AG10803 (cell line): ENCODE data around the gene ARL8A.
"Not testable (repeated sequence)": the region's sequence is repeated elsewhere in the genome, so short reads cannot be mapped to it uniquely, and the experiment has no call there.

Experiments used
- DNase-seq: peaks from one replicate; pipeline ENCODE4 v3.0.0; 2010; ENCODE audit warnings: low read depth
- H3K4me3 ChIP-seq: 2 replicates; pipeline ENCODE4 v1.5.1; 2011; ENCODE audit warnings: mild to moderate bottlenecking, low read length, control low read depth
- CTCF ChIP-seq: conservative IDR thresholded peaks from 2 replicates; pipeline ENCODE4 v1.5.1; 2011; ENCODE audit warnings: mild to moderate bottlenecking, low read length, control low read depth, inconsistent platforms

ARL8A gene

DNA sequence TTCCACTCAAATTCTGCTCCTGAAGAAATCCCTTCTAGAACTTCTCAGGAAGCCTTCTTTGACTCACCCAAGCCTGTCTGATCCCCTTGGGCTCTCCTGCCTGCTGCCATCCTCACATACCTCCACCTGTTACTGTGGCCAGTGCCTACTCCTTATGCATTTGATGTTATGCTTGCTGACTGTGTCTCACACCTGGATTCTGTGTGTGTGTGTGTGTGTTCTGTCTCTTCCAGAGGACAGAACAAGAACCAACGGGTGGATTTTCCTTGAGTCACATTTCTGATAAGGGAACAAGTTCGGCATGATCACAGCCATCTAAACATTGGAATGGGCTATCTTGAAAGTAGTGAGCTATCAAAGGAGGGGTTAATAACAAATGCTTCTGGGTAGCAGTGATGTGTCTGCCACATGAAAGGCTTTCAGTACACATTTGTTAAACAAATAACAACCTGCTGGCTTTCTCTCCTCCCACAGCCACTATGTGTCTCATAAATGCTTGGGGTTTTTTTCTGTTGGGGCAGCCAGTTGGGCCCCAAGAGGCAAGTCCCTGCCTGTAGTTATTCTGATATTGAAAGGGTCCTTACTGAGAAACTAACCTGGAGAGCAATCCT lies 30.7 kb downstream of the ARL8A start:
- no peak for TF ChIP-seq CTCF
- DNase-seq, result no peak
- no peak overlapping the region for H3K4me3 ChIP-seq

DNA sequence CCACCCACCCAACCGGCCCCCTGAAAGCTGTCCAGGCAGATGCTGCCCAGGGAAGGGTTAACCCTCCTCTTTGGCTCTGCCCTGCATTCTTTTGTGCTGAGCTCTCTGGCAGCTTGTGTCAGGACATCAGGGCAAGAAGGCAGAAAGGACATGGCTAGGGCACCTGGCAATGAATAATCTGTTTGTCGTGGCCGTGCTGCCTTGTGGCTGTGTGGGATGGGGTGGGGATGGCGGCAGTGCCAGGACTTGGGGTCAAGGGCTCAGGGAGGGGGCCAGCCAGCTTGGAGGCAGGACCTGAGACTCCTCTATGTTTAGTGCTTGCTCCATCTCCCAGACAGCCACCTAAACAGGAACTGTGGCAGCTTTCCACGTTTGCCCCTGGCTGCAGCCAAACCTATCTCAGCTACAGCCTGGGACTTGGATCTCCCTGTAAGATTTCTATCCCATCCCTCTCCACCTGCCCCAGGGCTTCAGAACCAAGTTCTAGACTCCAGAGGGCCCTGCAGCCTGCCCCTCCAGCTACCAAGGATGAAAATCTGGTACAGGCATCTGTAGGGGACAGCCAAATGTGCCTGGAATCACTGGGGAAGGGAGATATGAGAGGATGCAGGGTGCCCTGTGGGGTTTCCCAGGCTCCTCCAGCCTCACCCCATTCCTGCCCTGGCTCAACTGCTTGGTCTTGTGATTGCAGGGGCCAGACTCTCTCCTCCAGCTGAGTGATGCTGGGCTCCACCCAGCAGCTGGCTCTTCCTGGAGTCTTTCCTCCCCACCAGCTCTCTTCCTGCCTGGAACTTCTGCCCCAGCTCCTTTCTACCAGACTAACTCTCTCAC lies 31.5 kb downstream of the ARL8A start:
- H3K4me3 ChIP-seq, result no peak overlapping the region
- no peak for DNase-seq
- TF ChIP-seq CTCF, result no peak

DNA sequence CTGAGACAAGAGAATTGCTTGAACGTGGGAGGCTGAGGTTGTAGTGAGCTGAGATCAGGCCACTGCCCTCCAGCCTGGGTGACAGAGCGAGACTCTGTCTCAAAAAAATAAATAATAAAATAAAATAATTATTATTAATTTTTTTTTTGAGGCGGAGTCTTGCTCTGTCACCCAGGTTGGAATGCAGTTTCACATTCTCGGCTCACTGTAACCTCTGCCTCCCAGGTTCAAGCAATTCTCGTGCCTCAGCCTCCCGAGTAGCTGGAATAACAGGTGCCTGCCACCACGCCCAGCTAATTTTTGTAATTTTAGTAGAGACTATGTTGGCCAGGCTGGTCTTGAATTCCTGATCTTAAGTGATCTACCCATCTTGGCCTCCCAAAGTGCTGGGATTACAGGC lies 32.9 kb downstream of the ARL8A start:
- H3K4me3 ChIP-seq, DNase-seq: not testable (repeated sequence)

GRCh38 chr1:202110977-202111376 lies 33.6 kb downstream of the ARL8A start:
- DNase-seq, result no peak
- TF ChIP-seq CTCF, result no peak

DNA sequence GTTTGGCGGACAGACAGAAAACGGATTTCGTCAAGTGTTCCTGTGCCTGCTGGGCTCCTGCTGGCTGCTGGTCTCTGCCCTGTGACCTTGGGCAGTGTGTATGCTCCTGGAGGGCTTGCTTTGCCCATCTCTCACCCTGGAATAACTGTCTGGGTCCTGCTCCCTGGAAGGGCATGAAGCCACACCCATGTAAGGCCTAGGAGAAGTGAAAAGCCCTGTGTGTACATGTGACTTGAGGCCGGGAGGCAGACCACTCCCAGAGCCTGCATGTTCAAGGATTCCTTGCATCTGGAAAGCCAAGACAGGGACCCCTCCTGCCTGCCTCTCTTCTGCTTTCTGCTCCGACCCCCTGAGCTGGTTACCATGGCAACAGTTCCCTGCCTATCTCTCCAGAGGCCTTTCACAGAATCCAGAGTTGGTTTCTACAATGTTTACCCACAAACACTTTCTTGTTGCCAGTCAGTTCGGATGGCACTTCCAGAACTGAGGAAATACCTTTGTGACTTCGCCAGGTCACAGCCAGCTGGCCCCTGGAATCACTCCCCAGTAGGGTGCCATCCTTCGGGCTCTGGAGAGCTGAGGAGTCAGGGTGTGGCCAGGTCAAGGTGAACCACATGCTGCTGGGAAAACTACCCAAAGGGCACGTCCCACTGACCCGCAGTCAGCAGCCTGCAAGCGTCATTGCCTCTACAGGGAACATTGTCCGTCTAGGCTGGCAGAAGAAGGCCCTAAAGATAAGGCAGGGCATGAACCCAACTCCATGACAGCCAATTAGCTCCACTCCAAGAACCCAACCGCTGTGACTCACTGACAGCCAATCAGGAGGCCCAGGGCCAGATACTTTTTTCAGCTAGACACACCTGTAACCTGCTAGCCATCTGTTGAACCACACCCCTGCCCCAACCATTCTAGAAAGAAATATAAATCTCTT lies 36.5 kb downstream of the ARL8A start:
- no peak for DNase-seq
- TF ChIP-seq CTCF, result no peak
- H3K4me3 ChIP-seq, result no peak overlapping the region

More at GRCh38 chr1:202110977-202111376, 33.6 kb downstream of the ARL8A start:
- no peak overlapping the region for H3K4me3 ChIP-seq

DNA sequence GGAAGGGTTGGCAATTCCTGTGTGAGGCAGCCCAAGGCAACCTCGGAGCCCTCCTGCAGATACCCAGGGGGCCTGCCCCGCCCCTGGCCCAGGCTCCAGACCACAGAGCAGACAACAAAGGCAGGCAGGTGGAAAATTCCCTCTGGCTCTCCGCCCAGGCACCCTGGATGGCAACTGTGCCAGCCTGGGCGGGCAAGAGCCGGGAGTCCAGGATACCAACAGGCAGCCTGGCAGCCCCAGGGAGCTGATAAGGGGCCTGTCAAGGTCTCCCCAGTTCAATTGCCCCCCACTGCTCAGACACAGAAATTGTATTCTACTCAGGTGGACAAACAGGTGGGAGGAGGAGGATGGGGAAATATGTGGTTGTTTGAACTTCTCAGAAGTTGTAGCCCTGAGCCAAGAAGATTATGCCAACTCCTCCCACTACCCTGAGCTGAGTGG lies 37.2 kb downstream of the ARL8A start:
- TF ChIP-seq CTCF, result no peak
- no peak for DNase-seq
- no peak overlapping the region for H3K4me3 ChIP-seq

- no peak for TF ChIP-seq CTCF
- no peak overlapping the region for H3K4me3 ChIP-seq
- no peak for DNase-seq
Measured at GRCh38 chr1:202106340-202107254, 37.9 kb downstream of the ARL8A start.
